Measurements from ENCODE around the gene CNIH3.
"Not testable (repeated sequence)": the region's sequence is repeated elsewhere in the genome, so short reads cannot be mapped to it uniquely, and the experiment has no call there.

Gene CNIH3

GRCh38 chr1:224696891-224697765 lies 81.0 kb downstream of the CNIH3 start:
- no peak overlapping the region for H3K27ac Mint-ChIP-seq
- H3K9me3 Mint-ChIP-seq = no peaks in the 10 kb centered on the region
- H3K4me3 Mint-ChIP-seq = no peak overlapping the region
- H3K27me3 Mint-ChIP-seq = peaks cover 0 to 10% of the 10 kb centered on the region in 2 donors
- no peaks in the 10 kb centered on the region for H3K36me3 Mint-ChIP-seq
- H3K4me1 Mint-ChIP-seq = no peaks in the 10 kb centered on the region
- no peak for DNase-seq
- no peak for ATAC-seq (replicated peaks)

GRCh38 chr1:224698015-224698451 lies 81.9 kb downstream of the CNIH3 start:
- H3K9me3 Mint-ChIP-seq = no peaks in the 10 kb centered on the region
- DNase-seq (no peak), ATAC-seq (replicated peaks) (no peak)
- H3K36me3 Mint-ChIP-seq = no peaks in the 10 kb centered on the region
- H3K27ac Mint-ChIP-seq = no peak overlapping the region
- no peak overlapping the region for H3K4me3 Mint-ChIP-seq
- no peaks in the 10 kb centered on the region for H3K4me1 Mint-ChIP-seq
- H3K27me3 Mint-ChIP-seq = peaks cover 0 to 10% of the 10 kb centered on the region in 2 donors

GRCh38 chr1:224700918-224701531 lies 84.9 kb downstream of the CNIH3 start:
- ATAC-seq (replicated peaks) (no peak), DNase-seq (no peak)
- H3K36me3 Mint-ChIP-seq = no peaks in the 10 kb centered on the region
- H3K4me1 Mint-ChIP-seq = no peaks in the 10 kb centered on the region
- no peaks in the 10 kb centered on the region for H3K9me3 Mint-ChIP-seq
- H3K27ac Mint-ChIP-seq = no peak overlapping the region
- peaks cover 0 to 6% of the 10 kb centered on the region in 2 donors for H3K27me3 Mint-ChIP-seq
- no peak overlapping the region for H3K4me3 Mint-ChIP-seq

GRCh38 chr1:224703702-224704101 lies 87.6 kb downstream of the CNIH3 start:
- Mint-ChIP-seq H3K27ac (no peak overlapping the region), H3K9me3 (no peaks in the 10 kb centered on the region), H3K4me3 (no peak overlapping the region), H3K36me3 (no peaks in the 10 kb centered on the region), H3K27me3 (peaks cover 11 to 16% of the 10 kb centered on the region in 2 donors), H3K4me1 (no peaks in the 10 kb centered on the region)
- DNase-seq (no peak), ATAC-seq (replicated peaks) (no peak)

- DNase-seq = no peak
- no peaks in the 10 kb centered on the region for H3K36me3 Mint-ChIP-seq
Measured at GRCh38 chr1:224704107-224704735, 88.1 kb downstream of the CNIH3 start.

GRCh38 chr1:224705578-224705977 lies 89.5 kb downstream of the CNIH3 start:
- Mint-ChIP-seq H3K27me3 (peaks cover 10 to 11% of the 10 kb centered on the region in 2 donors), H3K36me3 (no peaks in the 10 kb centered on the region), H3K9me3 (no peaks in the 10 kb centered on the region), H3K4me3 (no peak overlapping the region), H3K4me1 (no peaks in the 10 kb centered on the region), H3K27ac (no peak overlapping the region)
- ATAC-seq (replicated peaks) (no peak), DNase-seq (no peak)

More at GRCh38 chr1:224704107-224704735, 88.1 kb downstream of the CNIH3 start:
- Mint-ChIP-seq H3K27ac (no peak overlapping the region), H3K4me1 (no peaks in the 10 kb centered on the region), H3K27me3 (peaks cover 11 to 12% of the 10 kb centered on the region in 2 donors), H3K4me3 (no peak overlapping the region), H3K9me3 (no peaks in the 10 kb centered on the region)
- no peak for ATAC-seq (replicated peaks)

- Mint-ChIP-seq H3K27me3 (peaks cover 10 to 11% of the 10 kb centered on the region in 2 donors), H3K4me1 (no peaks in the 10 kb centered on the region), H3K9me3 (no peaks in the 10 kb centered on the region), H3K27ac (no peak overlapping the region), H3K36me3 (no peaks in the 10 kb centered on the region), H3K4me3 (no peak overlapping the region)
- no peak for DNase-seq
- ATAC-seq (replicated peaks) = no peak
Measured at GRCh38 chr1:224707843-224708725, 92.0 kb downstream of the CNIH3 start.

- no peak for ATAC-seq (replicated peaks)
- no peaks in the 10 kb centered on the region for H3K4me1 Mint-ChIP-seq
Measured at GRCh38 chr1:224710196-224710595, 94.1 kb downstream of the CNIH3 start.

GRCh38 chr1:224711231-224711756 lies 95.2 kb downstream of the CNIH3 start:
- not testable (repeated sequence) for DNase-seq; H3K4me3 Mint-ChIP-seq; H3K36me3 Mint-ChIP-seq; H3K4me1 Mint-ChIP-seq; H3K9me3 Mint-ChIP-seq; H3K27ac Mint-ChIP-seq; ATAC-seq (replicated peaks)
- peaks cover 10 to 11% of the 10 kb centered on the region in 2 donors for H3K27me3 Mint-ChIP-seq

More at GRCh38 chr1:224710196-224710595, 94.1 kb downstream of the CNIH3 start:
- no peaks in the 10 kb centered on the region for H3K9me3 Mint-ChIP-seq
- H3K27me3 Mint-ChIP-seq = peaks cover 10 to 11% of the 10 kb centered on the region in 2 donors
- H3K36me3 Mint-ChIP-seq = no peaks in the 10 kb centered on the region
- no peak overlapping the region for H3K27ac Mint-ChIP-seq
- DNase-seq = no peak
- H3K4me3 Mint-ChIP-seq = no peak overlapping the region

GRCh38 chr1:224711876-224712275 lies 95.8 kb downstream of the CNIH3 start:
- ATAC-seq (replicated peaks) (no peak), DNase-seq (no peak)
- no peak overlapping the region for H3K27ac Mint-ChIP-seq
- H3K4me1 Mint-ChIP-seq = no peaks in the 10 kb centered on the region
- H3K4me3 Mint-ChIP-seq = no peak overlapping the region
- peaks cover 10 to 11% of the 10 kb centered on the region in 2 donors for H3K27me3 Mint-ChIP-seq
- no peaks in the 10 kb centered on the region for H3K9me3 Mint-ChIP-seq
- no peaks in the 10 kb centered on the region for H3K36me3 Mint-ChIP-seq

- H3K27me3 Mint-ChIP-seq = peaks cover 5% of the 10 kb centered on the region in 2 donors
- H3K36me3 Mint-ChIP-seq = no peaks in the 10 kb centered on the region
- ATAC-seq (replicated peaks) (no peak), DNase-seq (no peak)
- H3K4me3 Mint-ChIP-seq = no peak overlapping the region
- no peak overlapping the region for H3K27ac Mint-ChIP-seq
- no peaks in the 10 kb centered on the region for H3K9me3 Mint-ChIP-seq
- no peaks in the 10 kb centered on the region for H3K4me1 Mint-ChIP-seq
Measured at GRCh38 chr1:224713228-224713627, 97.1 kb downstream of the CNIH3 start.

GRCh38 chr1:224714553-224714952 lies 98.4 kb downstream of the CNIH3 start:
- DNase-seq (no peak), ATAC-seq (replicated peaks) (no peak)
- Mint-ChIP-seq H3K27ac (no peak overlapping the region), H3K27me3 (no peaks in the 10 kb centered on the region), H3K9me3 (no peaks in the 10 kb centered on the region), H3K36me3 (no peaks in the 10 kb centered on the region), H3K4me3 (no peak overlapping the region), H3K4me1 (no peaks in the 10 kb centered on the region)

- no peaks in the 10 kb centered on the region for H3K4me1 Mint-ChIP-seq
- H3K9me3 Mint-ChIP-seq = no peaks in the 10 kb centered on the region
- no peak overlapping the region for H3K4me3 Mint-ChIP-seq
- ATAC-seq (replicated peaks) (no peak), DNase-seq (no peak)
- H3K27ac Mint-ChIP-seq = no peak overlapping the region
- H3K27me3 Mint-ChIP-seq = no peaks in the 10 kb centered on the region
- H3K36me3 Mint-ChIP-seq = no peaks in the 10 kb centered on the region
Measured at GRCh38 chr1:224718470-224719053, 102.4 kb downstream of the CNIH3 start.
